HG03469 (cell line): ENCODE data around the gene MUC6.
"Not testable (repeated sequence)": the region's sequence is repeated elsewhere in the genome, so short reads cannot be mapped to it uniquely, and the experiment has no call there.

Experiments used
- ATAC-seq: cut with Tn5 transposase; IDR thresholded peaks from one replicate; pipeline ENCODE4 v1.9.1; 2021; ENCODE audit warnings: mild to moderate bottlenecking, moderate library complexity, moderate number of reproducible peaks; ENCODE audit not compliant: unreplicated experiment

MUC6 gene

DNA sequence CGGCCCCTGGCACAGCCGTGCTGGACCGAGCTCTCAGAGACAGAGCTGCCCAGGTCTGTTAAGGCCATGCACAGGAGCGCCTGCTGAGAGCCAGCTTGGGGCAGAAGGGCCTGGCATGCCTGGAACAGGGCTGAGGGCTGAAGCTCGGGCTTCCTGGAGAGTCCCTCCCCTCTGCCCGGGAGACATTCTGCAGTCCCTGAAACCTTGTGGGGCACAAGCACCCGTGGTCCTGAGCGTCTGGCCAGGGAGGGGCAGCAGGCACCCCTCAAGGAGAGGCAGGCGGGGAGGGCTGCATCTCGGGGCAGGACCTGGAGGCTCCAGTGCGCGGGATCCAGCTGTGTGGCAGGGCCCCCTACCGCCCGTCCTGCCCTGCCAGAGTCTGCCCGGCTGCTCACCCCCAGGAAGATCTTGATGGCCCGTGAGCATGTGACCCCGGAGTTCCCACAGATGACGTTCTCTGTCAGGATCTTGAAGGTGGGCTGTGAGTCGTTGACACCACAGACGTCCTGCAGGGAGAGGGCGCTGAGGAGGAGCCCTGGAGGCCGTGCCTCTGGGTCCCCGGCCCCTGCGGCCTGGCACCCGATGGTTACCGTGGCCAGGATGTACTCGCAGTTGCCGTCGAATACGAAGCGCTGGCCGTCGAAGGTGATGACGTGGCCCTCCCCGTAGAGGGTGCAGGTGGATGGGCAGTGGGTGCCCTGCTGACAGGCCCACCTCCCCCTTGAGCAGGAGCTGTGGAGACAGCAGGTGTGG is 10.9 kb downstream of the MUC6 start:
- no peak for ATAC-seq

DNA sequence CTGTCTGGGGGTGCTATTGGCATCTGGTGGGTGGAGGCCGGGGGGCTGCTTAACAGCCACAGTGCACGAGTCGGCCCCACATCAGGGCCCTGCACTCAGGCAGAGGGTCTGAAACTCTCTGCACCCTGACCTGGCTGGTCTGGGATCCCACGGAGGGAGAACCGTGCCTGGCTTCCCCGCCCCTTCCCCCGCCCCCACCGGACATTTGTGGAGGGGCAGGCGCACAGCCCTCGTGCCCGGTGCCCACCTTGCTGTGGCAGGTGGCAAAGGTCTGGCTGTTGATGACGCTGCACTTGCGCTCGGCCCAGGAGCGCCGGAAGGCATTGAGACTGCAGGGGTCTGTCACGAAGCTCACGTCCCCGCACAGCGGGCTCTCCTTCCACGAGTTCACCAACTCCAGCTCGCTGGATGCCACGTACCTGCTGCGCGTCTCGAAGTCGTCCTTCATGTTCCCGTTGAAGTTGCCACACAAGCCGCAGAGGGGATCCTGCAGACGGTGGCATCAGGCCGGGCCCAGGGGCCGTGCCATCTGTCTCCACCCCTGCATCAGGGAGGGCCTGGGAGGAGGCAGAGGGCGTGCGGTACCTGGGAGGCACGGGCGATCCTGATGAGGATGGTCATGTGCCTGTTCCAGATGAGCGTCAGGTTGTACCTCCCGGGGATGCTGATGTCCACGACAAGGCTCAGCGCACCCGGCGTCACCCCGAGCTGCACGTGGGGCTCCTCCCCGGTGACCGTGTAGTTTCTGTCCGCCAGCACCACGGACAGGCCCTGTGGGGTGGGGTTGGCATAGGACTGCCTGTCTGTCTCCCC is 11.7 kb downstream of the MUC6 start:
- no peak for ATAC-seq

DNA sequence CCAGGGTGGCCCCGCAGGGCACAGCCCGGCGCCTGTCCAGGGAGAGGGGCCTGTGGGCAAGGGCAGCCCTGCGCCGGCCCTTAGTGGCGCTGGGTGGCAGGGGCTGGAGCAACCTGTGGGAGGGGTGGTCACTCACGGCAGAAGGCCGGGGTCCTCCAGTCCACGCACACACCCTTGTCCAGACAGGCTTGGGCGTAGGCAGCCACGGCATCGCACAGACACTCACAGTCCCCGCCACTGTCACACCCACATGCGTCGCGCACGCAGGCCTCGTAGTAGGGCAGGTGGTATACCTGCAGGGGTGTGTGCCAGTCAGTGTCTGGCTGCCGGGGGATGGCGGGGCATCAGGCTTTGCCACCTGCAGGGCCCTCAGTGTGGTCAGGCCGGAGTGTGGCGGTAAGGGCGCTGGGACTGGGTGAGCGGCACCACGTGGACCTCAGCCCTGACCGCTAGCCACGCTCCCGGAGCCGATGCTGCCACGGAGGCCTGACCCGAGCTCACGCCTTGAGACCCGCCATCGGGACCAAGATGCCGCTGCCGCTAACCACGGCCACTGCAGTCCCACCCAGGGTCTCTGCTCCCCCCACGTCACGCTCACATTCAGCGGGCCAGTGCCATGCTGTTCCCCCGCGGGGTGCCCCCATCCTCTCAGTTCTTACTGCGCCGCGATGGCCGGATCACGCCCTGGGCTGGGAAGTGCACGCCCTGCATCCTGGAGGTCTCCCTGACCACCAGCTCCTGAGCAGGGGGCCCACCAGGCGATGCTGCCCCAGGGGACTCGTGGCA is 12.5 kb downstream of the MUC6 start:
- ATAC-seq = no peak

DNA sequence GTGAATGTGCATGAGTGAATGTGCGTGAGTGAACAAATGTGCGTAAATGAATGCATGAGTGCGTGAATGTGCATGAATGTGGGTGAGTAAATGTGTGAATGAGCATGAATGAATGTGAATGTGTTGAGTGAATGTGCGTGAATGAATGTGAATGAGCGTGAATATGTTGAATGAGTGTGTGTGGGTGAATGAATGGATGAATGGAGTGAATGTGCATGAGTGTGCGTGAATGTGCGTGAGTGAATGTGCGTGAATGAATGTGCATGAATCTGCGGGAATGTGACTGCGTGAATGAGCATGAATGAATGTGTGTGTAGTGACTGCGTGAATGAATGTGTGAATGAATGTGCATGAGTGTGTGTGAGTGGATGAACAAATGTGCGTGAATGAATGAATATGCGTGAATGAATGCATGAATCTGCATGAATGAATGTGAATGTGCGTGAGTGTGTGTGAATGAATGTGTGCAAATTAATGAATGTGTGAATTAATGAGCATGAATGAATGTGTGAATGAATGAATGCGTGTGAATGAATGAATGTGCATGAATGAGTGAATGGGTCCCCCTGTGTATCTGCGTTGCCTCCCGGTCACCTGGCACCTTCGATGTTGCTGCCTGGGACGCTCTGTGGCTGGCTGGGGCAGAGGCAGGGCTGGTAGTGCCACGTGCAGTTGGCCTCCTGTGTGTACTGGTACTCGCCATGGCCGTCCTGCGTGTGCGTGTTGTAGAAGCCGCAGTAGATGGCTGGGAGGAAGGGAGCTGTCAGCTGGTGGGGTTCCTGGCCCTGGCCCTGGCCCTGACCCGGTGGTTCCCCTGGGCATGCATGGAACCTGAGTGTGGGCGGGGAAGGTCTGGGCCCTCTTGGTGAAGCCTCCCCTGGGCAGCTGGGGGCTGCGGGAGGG is 13.4 kb downstream of the MUC6 start:
- ATAC-seq = no peak

DNA sequence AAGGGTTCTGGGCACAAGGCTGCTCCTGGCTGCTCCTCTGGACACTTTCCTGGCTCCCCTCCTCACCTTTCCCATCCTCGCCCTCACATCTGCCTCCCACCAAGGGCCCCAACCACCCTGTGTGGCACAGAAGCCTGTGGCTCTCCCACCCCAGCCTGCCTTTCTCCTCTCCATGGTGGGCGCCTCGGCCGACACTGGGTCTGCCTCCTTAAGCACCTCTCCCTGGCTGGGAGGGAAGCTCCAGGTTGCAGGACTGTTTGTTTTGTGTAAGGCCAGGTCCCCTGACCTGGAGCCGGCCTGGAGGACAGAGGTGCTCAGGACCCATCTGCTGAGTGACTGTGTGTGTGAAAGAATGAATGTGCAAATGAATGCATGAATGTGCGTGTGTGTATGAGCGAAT is 14.1 kb downstream of the MUC6 start:
- ATAC-seq = no peak

DNA sequence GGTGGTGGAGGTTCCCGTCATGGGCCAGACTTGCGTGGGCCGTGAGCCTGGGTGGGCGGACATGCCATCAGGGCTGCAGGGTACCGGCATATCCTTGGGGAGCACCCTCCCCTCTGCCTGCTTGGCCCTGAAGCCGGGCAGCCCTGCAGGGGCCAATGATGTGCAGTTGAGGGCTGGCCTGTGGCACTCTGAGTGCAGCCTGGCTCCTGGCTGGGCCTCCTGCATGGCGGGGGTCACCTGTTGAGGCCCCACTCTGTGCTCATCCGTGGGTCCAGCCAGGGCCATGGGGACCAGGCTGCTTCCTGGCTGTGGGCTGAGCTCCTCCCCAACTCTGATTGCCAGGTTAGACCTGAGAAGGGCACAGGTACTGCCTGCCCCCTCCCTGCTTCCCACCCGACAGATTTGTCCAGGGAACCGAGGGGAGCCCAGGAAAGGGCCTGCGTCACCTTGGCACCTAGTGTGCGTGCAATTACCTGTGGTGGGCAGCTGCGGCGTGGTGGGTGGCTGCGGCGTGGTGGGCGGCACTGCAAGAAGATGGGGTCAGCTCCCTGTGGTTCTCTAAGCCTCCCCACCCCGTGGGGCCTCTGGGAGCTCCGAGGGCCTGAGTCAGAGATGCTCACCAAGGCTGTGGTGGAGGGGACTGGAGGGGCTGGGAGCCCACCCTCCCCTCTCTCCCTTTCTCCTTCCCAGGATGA is 16.2 kb downstream of the MUC6 start:
- no peak for ATAC-seq

DNA sequence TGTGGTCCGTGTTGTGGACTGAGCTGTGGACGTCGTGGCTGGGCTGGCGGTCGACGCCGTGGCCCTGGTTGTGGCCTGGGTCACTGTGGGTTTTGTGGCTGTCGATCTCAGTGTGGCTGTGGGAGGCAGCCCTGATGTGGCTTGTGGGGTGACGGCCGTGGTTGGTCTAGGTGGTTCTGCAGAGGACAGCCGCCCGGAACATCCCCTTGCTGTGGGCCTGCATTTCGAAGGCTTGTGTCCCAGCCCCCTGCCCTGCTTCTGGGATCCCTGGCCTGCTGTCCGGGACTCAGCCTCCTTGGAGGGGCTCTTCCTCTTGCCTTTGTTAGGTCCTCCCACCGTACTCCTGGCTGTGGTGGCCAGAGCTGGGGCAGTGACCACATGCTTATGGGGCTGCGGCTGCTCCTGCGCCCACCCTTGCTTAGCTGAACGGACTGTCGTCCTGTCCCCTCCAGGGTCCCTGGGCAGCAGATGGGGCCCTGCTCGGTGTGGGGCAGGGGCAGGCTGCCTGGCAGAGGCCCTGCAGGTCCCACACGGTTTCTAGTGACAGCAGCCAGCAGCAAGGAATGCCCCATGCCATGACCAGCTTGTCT is 17.1 kb downstream of the MUC6 start:
- ATAC-seq = no peak

DNA sequence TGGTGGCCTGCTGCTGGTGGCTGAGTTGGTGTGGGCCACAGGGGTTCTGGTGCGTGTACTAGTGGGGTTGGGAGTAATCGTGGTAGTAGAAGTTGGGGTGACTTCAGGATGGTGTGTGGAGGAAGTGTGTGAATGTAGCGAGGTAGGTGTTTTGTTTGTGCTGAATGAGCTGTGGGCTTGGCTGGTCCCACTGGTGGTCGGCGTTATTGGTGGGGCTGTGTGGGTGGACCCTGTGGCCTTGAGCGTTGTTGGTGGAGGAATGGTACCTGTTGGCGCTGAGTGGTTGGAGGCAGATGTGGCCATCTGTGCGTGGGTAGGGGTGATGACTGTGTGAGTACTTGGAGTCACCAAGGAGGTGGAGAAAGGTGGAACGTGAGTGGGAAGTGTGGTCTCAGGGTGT is 18.4 kb downstream of the MUC6 start:
- no peak for ATAC-seq

DNA sequence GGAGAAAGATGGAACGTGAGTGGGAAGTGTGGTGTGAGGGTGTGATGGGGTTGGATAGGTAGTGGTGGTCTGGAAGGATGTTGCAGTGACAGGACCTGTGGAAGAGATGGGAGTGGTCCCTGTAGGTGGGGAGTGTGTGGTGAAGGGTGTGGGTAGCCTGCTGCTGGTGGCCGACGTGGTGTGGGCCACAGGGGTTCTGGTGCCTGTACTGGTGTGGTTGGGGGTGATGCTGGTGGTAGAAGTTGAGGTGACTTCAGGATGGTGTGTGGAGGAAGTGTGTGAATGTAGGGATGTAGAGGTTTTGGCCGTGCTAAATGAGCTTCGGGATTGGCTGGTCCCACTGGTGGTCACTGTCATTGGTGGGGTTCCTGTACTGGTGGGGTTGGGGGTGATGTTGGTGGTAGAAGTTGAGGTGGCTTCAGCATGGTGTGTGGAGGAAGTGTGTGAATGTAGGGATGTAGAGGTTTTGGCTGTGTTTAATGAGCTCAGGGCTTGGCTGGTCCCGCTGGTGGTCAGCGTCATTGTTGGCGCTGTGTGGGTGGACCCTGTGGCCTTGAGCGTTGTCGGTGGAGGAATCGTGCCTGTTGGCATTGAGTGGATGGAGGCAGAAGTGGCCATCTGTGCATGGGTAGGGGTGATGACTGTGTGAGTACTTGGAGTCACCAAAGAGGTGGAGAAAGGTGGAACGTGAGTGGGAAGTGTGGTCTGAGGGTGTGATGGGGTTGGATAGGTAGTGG is 19.1 kb downstream of the MUC6 start:
- ATAC-seq = no peak

DNA sequence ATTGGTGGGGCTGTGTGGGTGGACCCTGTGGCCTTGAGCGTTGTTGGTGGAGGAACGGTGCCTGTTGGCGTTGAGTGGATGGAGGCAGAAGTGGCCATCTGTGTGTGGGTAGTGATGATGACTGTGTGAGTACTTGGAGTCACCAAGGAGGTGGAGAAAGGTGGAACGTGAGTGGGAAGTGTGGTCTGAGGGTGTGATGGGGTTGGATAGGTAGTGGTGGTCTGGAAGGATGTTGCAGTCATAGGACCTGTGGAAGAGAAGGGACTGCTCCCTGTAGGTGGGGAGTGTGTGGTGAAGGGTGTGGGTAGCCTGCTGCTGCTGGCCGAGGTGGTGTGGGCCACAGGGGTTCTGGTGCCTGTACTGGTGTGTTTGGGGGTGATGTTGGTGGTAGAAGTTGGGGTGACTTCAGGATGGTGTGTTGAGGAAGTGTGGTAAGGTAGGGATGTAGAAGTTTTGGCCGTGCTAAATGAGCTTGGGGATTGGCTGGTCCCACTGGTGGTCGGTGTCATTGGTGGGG is 19.9 kb downstream of the MUC6 start:
- not testable (repeated sequence) for ATAC-seq

DNA sequence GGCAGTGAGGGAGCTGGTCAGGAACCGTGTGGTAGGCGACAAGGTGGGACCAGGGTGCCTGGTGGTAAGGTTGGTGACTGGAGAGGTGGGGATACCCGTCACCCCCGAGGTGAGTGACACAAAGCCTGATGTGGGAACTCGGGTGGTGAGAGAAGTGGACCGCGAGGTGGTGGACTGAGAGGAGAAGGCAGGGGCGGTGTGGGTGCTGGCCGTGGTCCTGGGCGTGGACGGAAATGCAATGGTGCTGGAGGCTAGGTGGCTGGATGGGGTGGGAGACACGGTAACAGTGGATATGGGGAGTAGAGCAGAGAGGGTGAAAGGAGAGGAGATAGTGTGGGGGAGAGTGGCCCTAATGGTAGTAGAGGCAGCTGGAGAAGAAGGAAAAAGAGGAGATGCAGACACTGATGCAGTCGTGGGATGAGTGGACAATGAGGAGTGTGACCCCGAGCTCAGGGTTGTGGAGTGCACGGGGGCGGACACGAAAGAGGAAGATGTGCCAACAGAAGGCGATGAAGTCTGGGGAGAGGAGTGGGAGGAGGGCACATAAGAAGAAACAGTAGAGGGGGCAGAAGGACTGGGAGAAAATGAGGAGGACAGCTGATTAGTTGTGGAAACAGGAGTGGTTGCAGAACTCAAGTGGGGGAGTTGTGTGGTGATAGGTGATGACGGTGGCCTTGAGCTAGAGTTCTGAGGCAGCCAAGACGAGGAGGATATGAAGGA is 20.5 kb downstream of the MUC6 start:
- no peak for ATAC-seq

DNA sequence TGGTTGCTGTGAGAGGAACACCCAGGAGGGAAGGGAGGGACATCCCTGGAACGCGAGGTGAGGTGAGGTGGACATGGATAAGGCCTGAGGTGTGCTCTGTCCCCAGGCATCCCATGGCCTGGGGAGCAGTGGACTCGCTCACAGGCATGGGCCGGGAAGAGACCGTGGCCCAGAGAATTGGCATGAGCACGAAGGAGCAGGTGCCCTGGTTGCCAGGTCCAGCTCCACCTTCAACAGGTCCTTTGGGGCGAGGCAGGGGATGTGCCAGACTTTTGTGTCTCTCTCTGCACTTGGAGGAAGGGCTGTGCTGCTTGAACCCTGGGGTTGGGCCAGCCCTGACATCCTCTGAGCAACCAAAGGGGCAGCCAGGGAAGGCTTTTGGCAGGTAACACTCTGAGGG is 21.5 kb downstream of the MUC6 start:
- ATAC-seq = no peak

DNA sequence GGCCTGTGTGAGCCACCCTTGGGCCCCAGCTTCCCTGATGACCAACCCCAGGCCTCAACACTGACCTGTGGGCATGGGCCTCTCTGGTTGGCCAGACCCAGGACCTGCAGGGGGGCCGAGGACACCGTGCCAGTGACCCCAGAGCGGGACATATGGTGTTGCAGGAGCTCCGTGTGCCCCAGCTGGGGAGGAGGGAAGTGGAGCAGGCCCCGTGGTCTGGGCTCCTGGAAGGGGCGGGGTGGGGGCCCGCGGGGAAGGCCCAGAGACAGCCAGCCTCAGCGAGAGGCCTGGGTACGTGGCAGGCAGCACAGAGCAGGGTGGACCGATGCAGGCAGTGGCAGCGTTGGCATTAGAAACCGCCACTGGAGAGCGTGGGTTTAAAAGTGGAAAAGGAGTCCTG is 22.2 kb downstream of the MUC6 start:
- no peak for ATAC-seq

DNA sequence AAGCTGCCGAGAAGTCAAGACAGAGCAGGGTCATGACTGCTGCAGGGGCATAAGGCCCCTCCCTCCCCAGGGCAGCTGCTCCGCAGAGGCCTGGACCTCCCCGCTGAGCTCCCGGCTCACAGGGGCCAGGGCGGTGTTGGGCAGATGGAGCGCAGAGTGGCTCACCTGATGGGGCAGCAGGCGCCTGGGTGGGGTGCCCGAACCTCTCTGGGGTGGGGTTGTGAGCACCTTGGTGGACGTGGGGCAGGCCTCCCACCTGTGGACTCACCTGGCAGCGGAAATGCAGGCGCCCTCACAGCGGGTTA is 22.9 kb downstream of the MUC6 start:
- ATAC-seq = no peak

DNA sequence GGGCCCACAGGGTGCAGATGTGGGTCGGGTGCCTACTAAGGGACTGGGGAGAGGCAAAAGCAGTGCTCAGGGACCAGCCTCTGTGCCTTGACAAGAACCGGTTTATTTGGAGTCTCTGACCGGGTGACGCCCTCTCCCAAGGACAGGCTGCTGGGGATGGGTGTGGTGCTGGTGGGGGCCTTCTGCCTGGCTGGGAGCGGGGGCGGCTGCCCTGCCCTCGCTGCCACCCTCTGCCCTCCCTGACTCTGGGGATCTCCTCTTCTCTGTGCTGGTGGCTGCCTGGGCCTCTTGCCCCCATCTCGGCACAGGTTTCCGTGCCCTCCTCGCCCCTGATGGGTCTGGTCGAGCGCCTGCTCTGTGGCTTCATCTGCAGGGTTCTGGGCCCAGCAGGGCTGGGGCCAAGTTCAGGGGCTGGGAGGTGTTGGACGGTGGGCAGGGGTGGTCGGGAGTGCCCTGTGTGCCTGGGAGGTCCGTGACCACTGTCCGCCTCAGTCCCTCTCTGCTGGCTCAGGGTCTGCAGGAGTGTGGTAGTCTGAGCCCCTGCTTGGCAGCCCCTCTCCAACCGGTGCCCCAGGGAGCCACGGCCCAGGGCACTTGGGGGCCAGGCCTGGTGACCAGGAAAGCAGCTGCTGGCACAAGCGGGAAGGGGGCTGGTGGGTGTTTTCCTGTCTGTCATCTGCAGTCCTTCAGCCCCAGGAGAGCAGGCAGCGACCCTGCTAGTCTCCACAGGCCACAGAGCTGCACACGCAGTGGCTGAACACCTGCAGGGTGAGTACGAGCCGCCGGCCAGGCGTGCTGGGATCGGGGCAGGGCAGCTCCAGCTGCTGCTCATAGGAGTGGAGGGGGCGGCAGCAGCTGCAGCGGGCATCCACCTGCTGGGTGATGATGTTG is 23.5 kb downstream of the MUC6 start:
- no peak for ATAC-seq

DNA sequence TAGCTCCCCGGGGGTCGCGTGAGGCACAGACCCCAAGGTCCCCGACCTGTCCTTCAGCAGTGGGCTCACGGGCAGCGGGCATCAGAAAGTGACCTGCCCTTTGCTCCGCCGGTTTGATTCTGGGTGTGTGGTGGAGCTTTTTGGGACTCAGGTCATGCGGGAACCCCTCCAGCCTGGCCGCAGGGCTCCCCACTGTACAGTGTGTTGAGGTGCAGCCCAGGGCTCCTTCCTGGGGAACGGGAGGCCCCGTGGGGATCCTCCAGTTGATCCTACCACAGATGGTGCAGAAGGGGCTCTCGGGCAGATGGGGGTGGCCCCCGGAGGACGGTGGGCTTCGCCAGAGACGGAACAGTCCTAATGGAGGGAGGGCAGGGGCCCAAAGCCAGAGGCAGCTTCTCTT is 24.2 kb downstream of the MUC6 start:
- no peak for ATAC-seq

DNA sequence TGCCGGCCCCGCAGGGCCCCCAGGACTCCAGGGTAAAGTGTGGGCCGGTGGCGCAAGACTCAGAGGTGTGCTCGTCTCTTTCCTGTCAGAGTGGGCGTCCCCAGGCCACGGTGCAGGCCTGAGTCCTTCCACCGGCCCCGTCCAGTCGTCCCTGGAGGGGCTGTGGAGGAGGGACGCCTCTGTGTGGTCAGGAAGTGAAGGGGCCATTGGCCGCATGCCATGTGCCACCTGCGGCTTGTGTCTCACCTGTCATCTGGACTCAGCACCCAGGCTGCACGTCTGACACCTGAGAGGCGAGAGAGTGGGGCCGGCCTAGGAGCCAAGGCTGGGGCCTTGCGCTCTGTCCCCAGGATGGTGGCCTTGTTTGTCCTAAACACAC is 25.2 kb downstream of the MUC6 start:
- ATAC-seq = no peak
